Measurements from ENCODE around the gene RAB34. TPM values are rescaled to one million over a fixed set of nuclear protein-coding genes. Genes with fewer than 3 reads are reported as not detected.

Gene RAB34
- total RNA-seq, 4 donors from 2014 or later = 185 to 219 (median 196) TPM

DNA sequence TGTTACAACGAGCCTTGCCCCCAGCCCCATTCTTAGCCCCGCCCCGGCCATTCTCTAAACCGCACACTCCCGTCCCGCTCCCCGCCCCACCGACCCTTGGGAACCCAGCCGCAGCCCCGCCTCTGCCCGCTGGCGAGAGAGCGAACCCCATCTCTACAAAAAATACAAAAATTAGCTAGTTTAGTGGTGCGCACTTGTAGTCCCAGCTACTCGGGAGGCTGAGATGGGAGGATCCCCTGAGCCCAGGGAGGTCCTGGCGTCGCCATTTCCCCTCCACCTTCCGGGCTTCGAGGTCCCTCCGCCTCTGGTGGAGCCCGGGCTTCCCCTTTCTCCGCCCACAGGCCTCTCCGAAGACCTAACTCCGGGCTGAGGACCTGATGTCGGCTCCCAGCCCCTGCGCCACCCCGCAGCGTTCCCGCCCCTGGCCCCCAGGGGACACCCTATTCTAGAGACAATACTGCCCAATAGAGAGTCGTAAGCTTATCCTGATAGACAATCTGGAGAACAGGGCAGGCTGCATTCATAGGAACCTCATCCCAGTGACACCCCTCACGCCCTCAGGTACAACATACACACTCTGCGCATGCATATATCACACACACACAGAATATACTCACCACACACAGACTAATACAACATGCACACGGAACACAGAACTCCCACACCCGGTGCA is 5.5 kb downstream of the RAB34 start:
- 26 to 36% methylated on average over 4 to 10 of the region's 34 CpGs for WGBS, 2 donors (ENCODE audit: low coverage in 1 of 2)
- Histone ChIP-seq H3K4me3 (peak overlapping the region in 1 of 2 donors; percentile 74), H3K36me3 (peaks cover 0 to 33% of the 10 kb centered on the region in 2 donors), H3K4me1 (peaks cover 0 to 49% (median 13%) of the 10 kb centered on the region in 3 donors), H3K27ac (peak overlapping the region; percentile 61 to 97 (median 97)), H3K9me3 (no peaks in the 10 kb centered on the region), H3K27me3 (no peaks in the 10 kb centered on the region)
- TF ChIP-seq POLR2AphosphoS5 (IDR thresholded peaks at IDR 0.05) = no peak
- TF ChIP-seq, protein P1, sequence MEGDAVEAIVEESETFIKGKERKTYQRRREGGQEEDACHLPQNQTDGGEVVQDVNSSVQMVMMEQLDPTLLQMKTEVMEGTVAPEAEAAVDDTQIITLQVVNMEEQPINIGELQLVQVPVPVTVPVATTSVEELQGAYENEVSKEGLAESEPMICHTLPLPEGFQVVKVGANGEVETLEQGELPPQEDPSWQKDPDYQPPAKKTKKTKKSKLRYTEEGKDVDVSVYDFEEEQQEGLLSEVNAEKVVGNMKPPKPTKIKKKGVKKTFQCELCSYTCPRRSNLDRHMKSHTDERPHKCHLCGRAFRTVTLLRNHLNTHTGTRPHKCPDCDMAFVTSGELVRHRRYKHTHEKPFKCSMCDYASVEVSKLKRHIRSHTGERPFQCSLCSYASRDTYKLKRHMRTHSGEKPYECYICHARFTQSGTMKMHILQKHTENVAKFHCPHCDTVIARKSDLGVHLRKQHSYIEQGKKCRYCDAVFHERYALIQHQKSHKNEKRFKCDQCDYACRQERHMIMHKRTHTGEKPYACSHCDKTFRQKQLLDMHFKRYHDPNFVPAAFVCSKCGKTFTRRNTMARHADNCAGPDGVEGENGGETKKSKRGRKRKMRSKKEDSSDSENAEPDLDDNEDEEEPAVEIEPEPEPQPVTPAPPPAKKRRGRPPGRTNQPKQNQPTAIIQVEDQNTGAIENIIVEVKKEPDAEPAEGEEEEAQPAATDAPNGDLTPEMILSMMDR (IDR thresholded peaks at IDR 0.05) = no peak
- TF ChIP-seq EP300 (IDR thresholded peaks at IDR 0.05) = no peak
- TF ChIP-seq POLR2A (IDR thresholded peaks at IDR 0.05) = no peak
- ATAC-seq = no peak

DNA sequence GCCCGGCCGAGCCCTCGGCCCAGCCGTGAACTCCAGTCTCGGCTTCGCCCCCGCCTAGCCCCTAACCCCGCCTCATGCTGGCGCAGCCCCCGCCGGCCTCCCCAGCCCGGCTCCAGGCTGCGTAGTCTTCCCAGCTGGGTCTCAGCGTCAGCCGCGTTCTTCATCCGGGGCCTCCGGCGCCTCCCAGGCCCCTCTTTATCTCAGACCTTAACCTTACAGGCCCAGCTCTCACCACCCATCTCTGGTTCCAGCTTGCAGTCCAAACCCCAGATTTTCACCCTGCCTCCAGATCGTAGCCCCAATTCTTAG is 6.0 kb downstream of the RAB34 start, which contains the start of gene PROCA1:
Gene PROCA1 (minus strand): TSS at position 166 of the 309 bp plus-strand sequence. CDS start 228 bp downstream, outside the sequence.
- WGBS, 2 donors (ENCODE audit: low coverage in 1 of 2) = 25% methylated on average over 1 of the region's 20 CpGs; no CpG with 5 or more reads in 1 of the 2 donors
- H3K27me3 ChIP-seq = no peaks in the 10 kb centered on the region
- no peak for ATAC-seq

DNA sequence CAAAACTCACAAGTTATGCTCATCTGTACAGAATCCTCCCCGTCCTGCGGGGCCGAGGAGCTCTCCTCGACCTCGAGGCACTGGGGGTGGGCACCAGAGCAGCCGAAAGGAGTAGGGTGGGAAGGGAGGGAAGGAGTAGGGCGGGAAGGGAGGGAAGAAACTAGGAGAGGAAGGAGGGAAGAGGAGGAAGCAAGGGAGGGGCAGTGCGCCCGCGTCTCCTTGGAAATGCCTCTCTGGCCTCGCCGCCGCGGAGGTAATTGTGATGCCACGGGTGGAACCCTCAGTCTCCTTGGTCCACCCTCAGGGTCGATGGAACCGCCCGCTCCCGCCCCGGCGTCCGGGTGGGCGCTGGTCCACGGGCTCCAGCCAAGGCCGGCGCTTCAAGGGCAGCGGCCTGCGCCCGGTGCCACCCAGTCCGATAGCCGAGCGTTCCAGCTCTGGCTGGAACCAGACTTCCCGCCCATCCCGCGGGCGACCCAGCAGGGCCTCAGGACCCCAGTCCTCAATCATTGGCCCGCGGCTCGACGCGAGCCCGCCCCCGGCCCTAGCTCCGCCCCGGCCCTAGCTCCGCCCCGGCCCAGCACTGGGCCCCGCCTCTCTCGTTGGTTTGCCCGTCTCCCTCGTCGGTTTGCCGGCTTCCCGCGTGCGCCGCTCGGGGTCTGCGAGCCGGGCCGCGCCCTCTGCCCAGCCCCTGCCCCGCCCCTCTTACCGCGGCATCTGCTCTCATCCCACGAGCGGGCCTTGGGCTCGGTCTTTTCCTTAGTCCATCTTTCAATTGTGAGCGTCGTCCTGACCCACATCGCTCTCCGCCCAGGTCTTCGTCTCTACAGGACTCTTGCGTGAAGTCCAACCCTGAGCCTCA is 6.6 kb downstream of the RAB34 start:
- WGBS, 2 donors (ENCODE audit: low coverage in 1 of 2) = 1 to 2% methylated on average over 12 to 20 of the region's 74 CpGs
- Histone ChIP-seq H3K4me3 (peak overlapping the region; percentile 40 to 74), H3K36me3 (peaks cover 0 to 33% of the 10 kb centered on the region in 2 donors), H3K27me3 (no peaks in the 10 kb centered on the region), H3K9me3 (no peaks in the 10 kb centered on the region), H3K27ac (peak overlapping the region; percentile 61 to 97 (median 97)), H3K4me1 (peaks cover 0 to 38% (median 5%) of the 10 kb centered on the region in 3 donors)
- TF ChIP-seq POLR2A (IDR thresholded peaks at IDR 0.05) (peak; percentile 63 to 78), POLR2AphosphoS5 (IDR thresholded peaks at IDR 0.05) (peak; percentile 76)
- TF ChIP-seq, protein P1 (IDR thresholded peaks at IDR 0.05) = no peak
- ATAC-seq = peak; percentile 96

More for the DNA sequence above, 6.0 kb downstream of the RAB34 start, which contains the start of gene PROCA1:
- TF ChIP-seq POLR2AphosphoS5 (IDR thresholded peaks at IDR 0.05) = no peak
- TF ChIP-seq EP300 (IDR thresholded peaks at IDR 0.05) = no peak
- no peak for TF ChIP-seq POLR2A (IDR thresholded peaks at IDR 0.05)
- TF ChIP-seq, protein P1 (IDR thresholded peaks at IDR 0.05) = no peak
- Histone ChIP-seq H3K4me1 (peaks cover 0 to 44% (median 10%) of the 10 kb centered on the region in 3 donors), H3K36me3 (peaks cover 0 to 33% of the 10 kb centered on the region in 2 donors), H3K4me3 (peak within 1 kb of the TSS; percentile 40 to 74), H3K9me3 (no peaks in the 10 kb centered on the region), H3K27ac (peak within 1 kb of the TSS; percentile 61 to 97 (median 97))

DNA sequence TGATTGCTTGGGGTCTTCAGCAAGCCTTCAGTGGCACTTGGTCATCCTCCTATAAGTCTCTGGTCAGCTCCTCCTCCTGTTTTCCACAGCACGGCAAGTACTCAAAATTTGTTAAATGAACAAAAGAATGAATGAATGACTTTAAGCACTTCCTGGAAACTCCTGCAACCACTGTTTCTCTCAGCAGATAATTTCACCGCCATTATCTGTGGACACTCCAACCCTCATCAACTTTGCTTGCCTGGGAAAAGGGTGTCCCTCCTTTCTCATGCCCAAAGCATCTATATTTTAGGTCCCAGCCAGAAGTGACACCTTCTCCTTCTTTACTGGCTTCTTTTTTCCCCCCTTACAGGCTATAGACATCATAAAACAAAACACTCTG is 10.3 kb downstream of the RAB34 start:
- WGBS, 2 donors (ENCODE audit: low coverage in 1 of 2) = 91 to 92% methylated on average over 1 to 2 of the region's 2 CpGs
- H3K4me3 ChIP-seq = no peak overlapping the region
- H3K9me3 ChIP-seq = no peaks in the 10 kb centered on the region
- peaks cover 0 to 28% (median 3%) of the 10 kb centered on the region in 3 donors for H3K4me1 ChIP-seq
- H3K27ac ChIP-seq = no peak overlapping the region
- ATAC-seq = no peak
- H3K36me3 ChIP-seq = peaks cover 0 to 34% of the 10 kb centered on the region in 2 donors
- TF ChIP-seq EP300 (IDR thresholded peaks at IDR 0.05) (no peak), POLR2AphosphoS5 (IDR thresholded peaks at IDR 0.05) (no peak), POLR2A (IDR thresholded peaks at IDR 0.05) (no peak)
- TF ChIP-seq, protein P1 (IDR thresholded peaks at IDR 0.05) = no peak
- H3K27me3 ChIP-seq = no peaks in the 10 kb centered on the region

Measured in gastroesophageal sphincter (tissue), 4 donors.